ENCODE results near the gene IGHMBP2. TPM values are rescaled to one million over a fixed set of nuclear protein-coding genes. Genes with fewer than 3 reads are reported as not detected.

Gene IGHMBP2
- total and polyA plus RNA-seq, 9 of the 15 experiments (the other 6 are each of a cell fraction or from before 2014, with no cell fraction given): 1.6 to 24.8 (median 14.5) TPM

DNA sequence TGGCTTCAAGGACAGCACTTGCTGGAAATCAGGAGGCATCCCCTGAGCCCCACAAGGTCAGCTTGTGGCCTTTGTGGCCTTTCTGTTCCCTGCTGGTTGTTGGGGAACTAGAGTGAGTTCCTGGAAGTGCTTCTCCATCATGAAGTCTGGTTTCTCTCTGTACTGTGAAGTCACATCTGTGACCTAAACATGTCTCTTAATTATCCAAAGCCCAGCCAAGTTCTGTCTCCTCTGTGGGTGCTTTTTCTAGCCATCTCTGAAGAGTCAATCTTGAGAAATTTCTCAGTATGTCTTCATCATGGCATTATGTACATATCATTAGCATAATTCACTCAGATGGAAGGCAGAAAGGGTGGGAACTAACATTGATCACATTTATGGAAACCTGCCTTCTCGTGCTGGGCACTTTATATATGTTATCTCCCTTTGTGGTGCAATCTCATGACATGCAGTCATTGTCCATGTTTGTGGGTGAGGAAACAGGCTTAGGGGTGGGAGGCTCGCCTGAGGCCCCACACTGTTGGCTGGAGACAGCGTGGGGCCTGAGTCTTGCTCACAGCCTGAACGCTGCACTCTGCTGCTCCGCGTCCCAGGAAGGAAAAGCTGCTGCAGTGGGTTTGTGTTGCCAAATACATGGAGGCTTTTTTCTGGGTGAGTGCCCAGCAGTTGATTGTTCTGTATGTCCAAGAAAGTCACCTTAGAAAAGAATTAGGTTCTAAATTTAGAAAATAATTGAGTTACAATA is 24.6 kb downstream of the IGHMBP2 start:
- no peaks in the 10 kb centered on the region for H3K9me1 ChIP-seq (ENCODE audit: control insufficient read depth, insufficient read depth, low read length)
- H3K27me3 ChIP-seq (ENCODE audit: control insufficient read depth in 2 of 2, insufficient read depth in 2 of 2, low read length in 2 of 2): no peaks in the 10 kb centered on the region
- in situ Hi-C loops (cut with MboI) (no loop called here), intact Hi-C loops (cut with micrococcal nuclease) (no loop called here)
- POLR2A ChIA-PET: interaction anchor here (0.6 to 1.2 kb wide), 3 partner anchors 14 to 57 kb away, joined by 3 to 4 read pairs (median 3); no protein-coding TSS in a partner anchor
- H3K4me1 ChIP-seq (replicated peaks in 1 of 2; ENCODE audit: control insufficient read depth in 2 of 2, insufficient read depth in 2 of 2, low read length in 2 of 2): peaks cover 0 to 5% of the 10 kb centered on the region in 2 experiments; a peak in 1 of 5 replicates
- no peak overlapping the region for H2AFZ ChIP-seq (ENCODE audit: low read depth, low read length)
- CTCF ChIA-PET (ENCODE audit: low intra/inter-chr PET ratio): no interaction called here
- H4K20me1 ChIP-seq (replicated peaks; ENCODE audit: control insufficient read depth, insufficient read depth, low read length): no peaks in the 10 kb centered on the region
- DNase-seq (ENCODE audit: extremely low read depth in 1 of 4, low spot score in 3 of 4) (no peak), FAIRE-seq (no peak), ATAC-seq (no peak)
- H3K79me2 ChIP-seq (ENCODE audit: control insufficient read depth, insufficient read depth, low read length): no peaks in the 10 kb centered on the region; the same call in 2 of the 3 replicates
- H3K9ac ChIP-seq (ENCODE audit: insufficient read depth in 1 of 2, low read depth in 2 of 2, low read length in 2 of 2): no peak overlapping the region
- no peak overlapping the region for H3K4me2 ChIP-seq (ENCODE audit: insufficient read depth, low read length)
- BruUV-seq (replicated peaks): no TSS peak
- H3K4me3 ChIP-seq: no peak overlapping the region
- H3K36me3 ChIP-seq (ENCODE audit: control insufficient read depth, insufficient read depth, low read length): peaks cover 88% of the 10 kb centered on the region
- 92% methylated on average over 6 of the region's 6 CpGs for WGBS (ENCODE audit: insufficient coverage, low coverage, missing lambda C conversion rate)
- H3K9me3 ChIP-seq (replicated peaks; ENCODE audit: control insufficient read depth, insufficient read depth, low read depth, low read length): peaks cover 14% of the 10 kb centered on the region
- no peak overlapping the region for H3K27ac ChIP-seq (ENCODE audit: extremely low read depth, low read depth, low read length)
- no peak for TF ChIP-seq NEUROD1 (IDR thresholded peaks at IDR 0.05; ENCODE audit: borderline replicate concordance, low read depth, low read length, partially characterized antibody)

- no peaks in the 10 kb centered on the region for H3K27me3 ChIP-seq (ENCODE audit: control insufficient read depth in 2 of 2, insufficient read depth in 2 of 2, low read length in 2 of 2)
- no TSS peak for BruUV-seq (replicated peaks)
- no peaks in the 10 kb centered on the region for H4K20me1 ChIP-seq (replicated peaks; ENCODE audit: control insufficient read depth, insufficient read depth, low read length)
- ATAC-seq: no peak
- no peak for DNase-seq (ENCODE audit: extremely low read depth in 1 of 4, low spot score in 3 of 4)
- intact Hi-C loops (cut with micrococcal nuclease) (no loop called here), in situ Hi-C loops (cut with MboI) (no loop called here)
- peaks cover 87% of the 10 kb centered on the region for H3K36me3 ChIP-seq (ENCODE audit: control insufficient read depth, insufficient read depth, low read length)
- H2AFZ ChIP-seq (ENCODE audit: low read depth, low read length): no peak overlapping the region
- no peak overlapping the region; a peak in 1 of 4 replicates for H3K9ac ChIP-seq (ENCODE audit: insufficient read depth in 1 of 2, low read depth in 2 of 2, low read length in 2 of 2)
- no peak overlapping the region for H3K4me3 ChIP-seq
- FAIRE-seq: no peak
- H3K79me2 ChIP-seq (ENCODE audit: control insufficient read depth, insufficient read depth, low read length): no peaks in the 10 kb centered on the region; the same call in 2 of the 3 replicates
- no peak overlapping the region for H3K27ac ChIP-seq (ENCODE audit: extremely low read depth, low read depth, low read length)
- H3K9me3 ChIP-seq (replicated peaks; ENCODE audit: control insufficient read depth, insufficient read depth, low read depth, low read length): peaks cover 14% of the 10 kb centered on the region
- no peak overlapping the region for H3K4me2 ChIP-seq (ENCODE audit: insufficient read depth, low read length)
- H3K4me1 ChIP-seq (replicated peaks in 1 of 2; ENCODE audit: control insufficient read depth in 2 of 2, insufficient read depth in 2 of 2, low read length in 2 of 2): peaks cover 0 to 5% of the 10 kb centered on the region in 2 experiments; a peak in 1 of 5 replicates
- ChIA-PET CTCF (ENCODE audit: low intra/inter-chr PET ratio) (no interaction called here), POLR2A (interaction anchor here (0.6 to 1.2 kb wide), 2 partner anchors 41 to 56 kb away, joined by 3 to 4 read pairs; no protein-coding TSS in a partner anchor)
- TF ChIP-seq HINFP (tag; conservative IDR thresholded peaks at IDR 0.05; ENCODE audit: low read depth): no peak
- TF ChIP-seq RBFOX2 (IDR thresholded peaks at IDR 0.05; ENCODE audit: low read depth, low read length): 0 out of 2 replicates have a peak, but pooled peaks have one; percentile 18
- no peaks in the 10 kb centered on the region for H3K9me1 ChIP-seq (ENCODE audit: control insufficient read depth, insufficient read depth, low read length)
- over 99% methylated on average over 17 of the region's 20 CpGs for WGBS (ENCODE audit: insufficient coverage, low coverage, missing lambda C conversion rate)
Measured at GRCh38 chr11:68929135-68929534, 25.4 kb downstream of the IGHMBP2 start.
